MM.1S (cell line): ENCODE results near the gene SDSL.

ENCODE experiments used
- EZH2 ChIP-seq: fragments of 300-600 bp; sonication (generic); optimal IDR thresholded peaks from 2 replicates; pipeline ENCODE3; 2017; ENCODE audit warnings: low read depth, mild to moderate bottlenecking, antibody characterized with exemption, low read length, mixed read lengths
- EZH2phosphoT487 ChIP-seq: fragments of 300-600 bp; sonication (generic); IDR thresholded peaks from 2 replicates; pipeline ENCODE4 v1.6.1; 2018; ENCODE audit warnings: antibody characterized with exemption, low read length
- TF ChIP-seq, protein P1 (sequence below): fragments of 300-600 bp; sonication (generic); IDR thresholded peaks from 2 replicates; pipeline ENCODE4 v1.5.1; 2016; ENCODE audit warnings: antibody characterized with exemption, low read length, mixed read lengths

DNA sequence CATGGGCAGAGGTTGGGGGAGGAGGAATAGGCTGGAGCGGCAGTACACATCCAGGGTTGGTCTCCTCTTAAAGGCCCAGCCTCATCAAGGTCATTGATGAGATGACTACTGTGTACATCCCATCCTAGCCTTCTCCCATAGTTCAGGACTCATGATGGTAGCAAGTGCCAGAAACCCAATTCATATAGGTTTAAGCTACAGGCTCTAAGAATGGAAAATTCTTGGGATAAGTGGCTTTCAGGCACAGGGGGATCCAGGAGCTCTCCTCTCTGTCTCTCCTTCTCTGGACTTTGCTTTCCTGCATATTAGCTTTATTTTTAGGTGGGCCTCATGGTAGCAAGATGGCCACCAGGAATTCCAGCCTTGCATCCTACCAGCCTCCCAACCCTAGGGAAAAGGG is 6.3 kb downstream of the SDSL start:
- TF ChIP-seq, protein P1, sequence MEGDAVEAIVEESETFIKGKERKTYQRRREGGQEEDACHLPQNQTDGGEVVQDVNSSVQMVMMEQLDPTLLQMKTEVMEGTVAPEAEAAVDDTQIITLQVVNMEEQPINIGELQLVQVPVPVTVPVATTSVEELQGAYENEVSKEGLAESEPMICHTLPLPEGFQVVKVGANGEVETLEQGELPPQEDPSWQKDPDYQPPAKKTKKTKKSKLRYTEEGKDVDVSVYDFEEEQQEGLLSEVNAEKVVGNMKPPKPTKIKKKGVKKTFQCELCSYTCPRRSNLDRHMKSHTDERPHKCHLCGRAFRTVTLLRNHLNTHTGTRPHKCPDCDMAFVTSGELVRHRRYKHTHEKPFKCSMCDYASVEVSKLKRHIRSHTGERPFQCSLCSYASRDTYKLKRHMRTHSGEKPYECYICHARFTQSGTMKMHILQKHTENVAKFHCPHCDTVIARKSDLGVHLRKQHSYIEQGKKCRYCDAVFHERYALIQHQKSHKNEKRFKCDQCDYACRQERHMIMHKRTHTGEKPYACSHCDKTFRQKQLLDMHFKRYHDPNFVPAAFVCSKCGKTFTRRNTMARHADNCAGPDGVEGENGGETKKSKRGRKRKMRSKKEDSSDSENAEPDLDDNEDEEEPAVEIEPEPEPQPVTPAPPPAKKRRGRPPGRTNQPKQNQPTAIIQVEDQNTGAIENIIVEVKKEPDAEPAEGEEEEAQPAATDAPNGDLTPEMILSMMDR: no peak
- no peak for TF ChIP-seq EZH2
- TF ChIP-seq EZH2phosphoT487: no peak
